ENCODE data around the gene WEE1.
"Not testable (repeated sequence)": the region's sequence is repeated elsewhere in the genome, so short reads cannot be mapped to it uniquely, and the experiment has no call there.

The WEE1 gene

GRCh38 chr11:9573052-9573774 is at the start of gene WEE1:
Gene WEE1 (plus strand): TSS chr11:9573670. CDS start chr11:9573934, 264 bp downstream.
- peak; percentile 98 for DNase-seq

DNA sequence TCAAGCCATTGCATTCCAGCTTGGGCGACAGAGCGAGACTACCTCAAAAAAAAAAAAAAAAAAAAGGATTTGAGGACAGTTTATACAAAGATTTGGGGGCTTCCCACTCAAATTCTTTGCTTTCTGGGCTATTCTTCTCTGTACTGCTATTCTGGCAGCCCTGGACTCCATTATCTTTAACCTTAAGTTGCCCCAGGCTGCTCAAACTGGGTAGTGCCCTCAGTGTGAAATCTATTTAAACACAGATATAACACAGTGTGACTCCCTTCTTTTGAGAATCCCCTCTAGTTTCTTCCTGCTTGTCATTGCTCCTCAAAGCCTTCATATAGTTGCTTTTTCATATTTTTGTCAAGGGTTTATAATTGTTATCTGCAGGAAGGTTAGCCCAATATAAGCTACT is 49.5 kb upstream of the WEE1 start:
- no peak for DNase-seq

DNA sequence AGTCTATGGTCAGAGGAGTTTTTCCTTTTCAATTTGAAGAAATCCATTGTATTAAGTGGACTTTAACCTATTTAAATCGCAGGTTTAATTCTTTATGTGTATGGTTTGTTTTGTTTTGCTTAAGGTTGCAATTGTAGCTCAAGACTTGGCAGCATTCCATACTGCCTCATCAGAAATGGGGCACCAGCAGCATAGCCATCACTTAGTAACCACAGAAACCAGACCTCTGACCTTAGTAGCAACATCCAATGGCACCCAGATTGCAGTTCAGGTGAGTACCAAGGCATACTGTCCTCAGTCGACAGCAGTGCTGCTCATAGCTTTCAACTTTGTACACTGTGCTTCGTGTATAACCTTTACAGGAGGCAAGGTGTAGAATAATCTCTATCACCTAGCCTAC is 48.4 kb upstream of the WEE1 start:
- DNase-seq, result no peak

- no peak for DNase-seq
These were observed 45.9 kb upstream of the WEE1 start for GRCh38 chr11:9527481-9528135.

DNA sequence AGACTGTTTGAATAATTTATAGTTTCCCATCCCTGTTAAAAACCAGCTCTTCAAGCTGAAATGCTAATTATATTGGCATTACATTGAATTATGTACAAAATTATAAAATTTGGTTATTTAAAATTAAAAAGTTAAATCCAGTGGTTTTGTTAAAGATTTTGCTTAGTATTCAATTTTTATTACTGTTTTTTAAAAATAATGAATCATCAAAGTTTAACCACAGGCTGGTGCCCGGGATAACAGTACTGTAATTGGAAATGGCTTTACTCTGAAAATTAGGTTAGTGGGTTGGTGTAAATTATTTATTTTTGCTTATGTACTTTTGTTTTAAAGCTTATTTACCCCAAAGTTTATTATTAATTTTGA is 45.4 kb upstream of the WEE1 start:
- no peak for DNase-seq

GRCh38 chr11:9528573-9529333 is 44.7 kb upstream of the WEE1 start:
- DNase-seq, result no peak

GRCh38 chr11:9529334-9529650 is 44.2 kb upstream of the WEE1 start:
- no peak for DNase-seq

DNA sequence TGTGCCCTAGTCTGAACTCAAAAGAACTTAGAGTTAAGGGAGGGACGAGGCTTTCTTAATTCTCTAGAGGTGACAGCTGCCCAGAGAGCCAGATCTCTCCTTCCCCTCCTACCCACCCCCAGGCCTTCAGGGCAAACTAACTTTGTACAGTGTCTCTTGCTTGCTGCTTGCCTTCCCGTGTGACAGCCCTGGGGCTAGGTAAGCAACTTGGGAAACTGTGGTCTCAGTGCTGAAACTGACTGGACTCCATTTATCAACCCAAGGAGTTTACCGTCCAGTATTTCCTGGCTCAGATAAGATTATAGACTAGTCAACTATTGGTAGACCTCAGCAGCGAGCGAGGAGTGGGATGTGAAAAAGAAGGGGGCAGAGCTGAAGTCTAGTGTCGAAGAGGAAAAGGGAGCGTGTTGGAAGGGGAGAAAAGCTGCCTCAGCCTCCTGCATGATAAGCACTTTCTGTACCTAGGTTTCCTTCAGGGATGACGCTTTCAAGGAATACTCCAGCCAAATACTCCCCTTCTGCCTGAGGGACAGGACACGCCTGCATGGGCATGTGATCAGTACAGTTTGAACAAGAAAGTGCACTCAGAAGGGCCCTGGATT is 43.3 kb upstream of the WEE1 start:
- DNase-seq, result no peak

DNA sequence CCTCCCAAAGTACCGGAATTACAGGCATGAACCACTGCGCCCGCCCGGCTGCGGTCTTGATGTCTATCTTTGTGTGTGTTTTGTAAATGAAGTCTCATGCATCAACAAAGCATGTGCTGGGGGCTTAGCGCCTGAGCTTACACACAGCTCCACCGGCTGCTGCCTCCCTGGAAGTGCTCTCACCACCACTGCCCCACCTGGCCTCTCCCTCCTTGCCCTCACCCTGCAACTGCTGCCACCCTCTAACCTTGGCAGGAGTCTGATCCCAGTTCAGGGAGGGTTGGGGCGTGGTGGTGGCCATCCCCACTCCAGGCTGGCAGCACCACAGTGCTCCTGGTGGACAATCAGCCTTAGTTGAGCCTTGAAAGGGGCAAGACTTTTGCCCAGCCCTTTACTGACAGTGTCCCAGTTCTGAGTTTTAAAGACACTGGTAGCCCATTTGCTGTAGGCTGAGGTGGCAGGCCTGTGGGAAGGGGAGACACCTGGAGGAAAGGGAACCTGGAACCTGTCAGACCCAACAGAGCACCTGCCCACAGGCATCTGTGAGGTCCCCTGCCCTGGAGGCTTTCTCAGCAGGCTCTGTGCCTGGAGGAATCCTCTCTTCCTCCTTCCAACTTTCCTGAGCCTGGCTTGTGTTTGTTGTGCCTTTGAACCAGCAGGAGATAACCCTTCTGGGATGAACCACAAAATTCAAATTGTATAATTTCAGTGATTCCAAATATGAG is 42.4 kb upstream of the WEE1 start:
- no peak for DNase-seq

DNA sequence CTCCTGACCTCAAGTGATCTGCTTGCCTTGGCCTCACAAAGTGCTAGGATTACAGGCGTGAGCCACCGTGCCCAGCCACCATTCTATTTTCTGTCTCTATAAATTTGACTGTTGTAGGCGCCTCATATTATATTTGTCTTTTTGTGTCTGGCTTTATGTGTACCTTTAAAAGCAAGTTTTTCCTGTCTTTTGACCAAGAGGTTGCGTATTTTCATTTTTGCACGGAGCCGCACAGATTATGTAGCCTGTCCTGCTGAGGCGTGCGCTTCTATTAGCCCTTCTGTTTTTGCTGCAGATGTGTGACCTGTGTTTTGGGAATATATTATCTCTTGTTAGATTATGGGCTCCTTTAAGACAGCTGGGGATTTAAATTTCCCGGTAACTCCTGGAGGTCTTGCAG is 40.4 kb upstream of the WEE1 start:
- no peak for DNase-seq

- DNase-seq, result no peak
These were observed 39.6 kb upstream of the WEE1 start for GRCh38 chr11:9533736-9534473.

DNA sequence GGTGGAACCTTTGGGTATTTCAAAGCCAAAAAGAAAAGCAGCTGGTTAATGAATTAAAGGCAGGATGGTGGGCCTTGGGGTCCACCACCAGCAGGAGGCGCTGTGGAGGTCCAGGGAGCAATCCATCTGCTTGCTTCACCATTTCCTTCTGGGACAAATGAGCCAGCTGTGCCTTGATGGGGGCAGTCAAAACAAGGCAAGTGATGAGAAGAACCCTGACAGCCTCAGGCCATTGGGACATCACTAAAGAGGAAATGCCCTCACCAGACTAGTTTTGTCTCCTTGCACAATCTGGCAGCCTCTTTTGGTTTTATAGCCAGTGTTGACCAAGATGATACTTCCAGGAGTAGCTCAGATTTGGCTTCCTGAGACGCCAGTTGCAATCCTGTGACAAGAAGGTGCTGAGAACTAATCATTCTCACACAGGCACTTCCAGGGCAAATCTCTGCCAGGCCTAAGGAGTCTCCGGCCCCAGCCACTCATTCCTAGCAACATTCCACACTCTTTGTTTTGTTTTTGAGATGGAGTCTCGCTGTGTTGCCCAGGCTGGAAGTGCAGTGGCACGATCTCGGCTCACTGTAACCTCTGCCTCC is 38.2 kb upstream of the WEE1 start:
- DNase-seq, result no peak

DNA sequence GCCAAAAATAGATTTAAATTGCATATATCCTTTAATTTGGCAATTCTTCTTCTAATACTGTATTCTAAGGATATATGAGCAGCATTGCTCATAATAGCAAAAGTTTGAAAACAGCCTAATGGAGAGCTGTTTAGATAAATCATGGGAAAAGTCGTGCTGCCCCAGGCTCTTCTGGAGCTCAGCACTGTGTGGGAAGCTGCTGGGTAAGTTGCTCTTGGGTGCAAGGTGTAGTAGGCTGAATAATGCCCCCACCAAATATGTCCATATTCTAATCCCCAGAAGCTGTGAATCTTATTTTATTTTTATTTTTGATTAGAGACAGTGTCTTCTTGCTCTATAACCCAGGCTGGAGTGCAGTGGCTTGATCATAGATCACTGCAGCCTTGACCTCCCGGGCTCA is 34.9 kb upstream of the WEE1 start:
- DNase-seq, result no peak

DNA sequence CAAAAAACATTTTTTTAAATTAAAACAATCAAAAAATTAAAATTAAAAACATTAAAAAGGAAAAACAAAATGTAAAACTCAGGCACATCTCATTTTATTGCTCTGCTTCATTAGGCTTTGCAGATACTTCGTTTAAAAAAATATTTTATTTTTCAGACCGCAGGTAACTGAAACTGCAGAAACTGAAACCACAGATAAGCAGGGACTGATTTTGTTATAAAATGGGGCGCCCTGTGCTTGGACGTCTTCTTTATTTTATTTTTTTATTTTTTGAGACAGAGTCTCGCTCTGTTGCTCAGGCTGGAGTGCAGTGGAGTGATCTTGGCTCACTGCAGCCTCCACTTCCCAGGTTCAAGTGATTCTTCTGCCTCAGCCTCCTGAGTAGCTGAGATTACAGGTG is 24.3 kb upstream of the WEE1 start:
- not testable (repeated sequence) for DNase-seq

GRCh38 chr11:9550191-9550628 is 23.3 kb upstream of the WEE1 start:
- DNase-seq, result no peak

GRCh38 chr11:9561279-9561982 is 12.0 kb upstream of the WEE1 start:
- DNase-seq, result no peak

GRCh38 chr11:9562716-9563115 is 10.8 kb upstream of the WEE1 start:
- no peak for DNase-seq

DNA sequence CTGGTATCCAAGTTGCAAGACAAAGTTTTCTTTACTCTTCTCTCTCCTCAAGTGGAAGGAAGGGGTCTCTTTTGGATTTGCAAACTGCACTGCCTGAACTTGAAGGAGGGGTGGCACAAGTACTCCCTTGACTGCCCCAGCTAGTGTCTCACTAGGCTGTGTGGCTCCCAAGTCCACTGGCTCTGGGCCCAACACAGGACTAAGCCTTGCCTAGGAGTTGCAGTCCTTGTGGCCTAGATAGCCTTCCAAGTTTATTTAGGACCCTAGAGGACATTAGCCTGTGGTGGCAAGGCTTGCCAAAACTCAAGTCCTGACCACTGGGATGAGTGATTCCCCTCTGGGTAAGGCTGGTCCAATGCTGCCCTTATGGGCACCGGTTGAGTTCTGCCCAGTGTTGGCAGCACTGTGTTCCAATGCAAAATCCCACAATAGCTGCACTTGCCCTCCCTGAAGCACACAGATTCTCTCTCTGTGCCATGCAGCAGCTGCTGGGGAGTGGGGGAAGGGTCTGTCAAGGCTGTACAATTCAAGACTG is 10.2 kb upstream of the WEE1 start:
- DNase-seq, result no peak

DNA sequence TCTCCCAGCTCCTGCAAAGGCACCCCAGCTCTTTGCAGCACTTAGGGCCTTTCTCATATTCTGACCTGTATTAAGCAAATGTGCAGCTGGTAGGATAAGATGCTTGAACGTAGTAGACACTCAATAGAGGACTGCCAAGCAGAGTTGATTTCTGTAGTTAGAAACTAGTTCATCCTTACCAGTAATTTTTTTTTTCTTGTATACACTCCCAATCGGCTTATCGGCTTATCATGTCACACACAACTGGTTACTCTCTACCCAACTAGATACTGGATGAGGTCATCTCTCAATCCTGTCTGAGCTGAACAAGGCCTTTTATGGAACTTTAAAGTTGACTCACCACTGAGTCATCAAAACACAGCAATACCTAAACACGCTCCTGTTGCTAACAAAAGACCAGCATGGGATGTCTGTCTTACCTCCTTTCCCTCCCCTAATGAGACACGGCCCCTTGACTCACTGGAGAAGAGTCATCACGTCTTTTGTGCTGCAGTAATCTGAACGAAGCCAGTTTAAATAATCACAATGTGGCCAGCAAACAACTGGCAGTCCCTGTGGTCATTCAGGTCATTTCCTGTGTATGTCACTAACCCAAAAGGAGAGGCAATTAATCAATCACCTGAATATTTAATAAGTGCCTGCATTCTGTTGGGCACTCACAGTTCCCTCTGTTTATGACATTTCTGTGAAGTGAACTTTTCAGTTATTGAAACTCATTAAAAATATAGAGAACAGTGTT is 7.5 kb upstream of the WEE1 start:
- no peak for DNase-seq

GRCh38 chr11:9566561-9567063 is 6.9 kb upstream of the WEE1 start:
- no peak for DNase-seq
